GM19239 (cell line): Measurements from ENCODE around the gene GPR108.
"Not testable (repeated sequence)": the region's sequence is repeated elsewhere in the genome, so short reads cannot be mapped to it uniquely, and the experiment has no call there.

Experiments used
- DNase-seq: peaks from one replicate; pipeline ENCODE4 v3.0.0; 2011; ENCODE audit warnings: low spot score; ENCODE audit not compliant: insufficient read length
- FAIRE-seq: peaks from 2 replicates; lab custom pipeline; 2011; peaks lifted over from hg19 to GRCh38; lab: Jason Lieb, UNC

The GPR108 gene

GRCh38 chr19:6762253-6762797 lies 24.9 kb upstream of the GPR108 start:
- not testable (repeated sequence) for DNase-seq, FAIRE-seq

GRCh38 chr19:6761053-6761676 lies 23.8 kb upstream of the GPR108 start:
- FAIRE-seq (peak; percentile 77), DNase-seq (no peak)

- FAIRE-seq (no peak), DNase-seq (no peak)
These were observed 23.2 kb upstream of the GPR108 start for GRCh38 chr19:6760606-6761005.

- DNase-seq: no peak
- FAIRE-seq: no peak
These were observed 17.5 kb upstream of the GPR108 start for GRCh38 chr19:6754653-6755463.

GRCh38 chr19:6754136-6754535 lies 16.8 kb upstream of the GPR108 start:
- DNase-seq (no peak), FAIRE-seq (no peak)

GRCh38 chr19:6753178-6754031 lies 16.0 kb upstream of the GPR108 start:
- FAIRE-seq (peak; percentile 99), DNase-seq (peak; percentile 99)

GRCh38 chr19:6752256-6753177 lies 15.1 kb upstream of the GPR108 start:
- FAIRE-seq: no peak

GRCh38 chr19:6751189-6751588 lies 13.8 kb upstream of the GPR108 start:
- no peak for FAIRE-seq
- DNase-seq: no peak

More at GRCh38 chr19:6752256-6753177, 15.1 kb upstream of the GPR108 start:
- no peak for DNase-seq

- DNase-seq (no peak), FAIRE-seq (no peak)
These were observed 12.7 kb upstream of the GPR108 start for GRCh38 chr19:6750062-6750461.

GRCh38 chr19:6748543-6748942 lies 11.2 kb upstream of the GPR108 start:
- not testable (repeated sequence) for FAIRE-seq, DNase-seq

GRCh38 chr19:6745965-6746364 lies 8.6 kb upstream of the GPR108 start:
- FAIRE-seq (no peak), DNase-seq (no peak)

- no peak for DNase-seq
- no peak for FAIRE-seq
These were observed 7.3 kb upstream of the GPR108 start for GRCh38 chr19:6744381-6745301.

GRCh38 chr19:6743714-6744380 lies 6.5 kb upstream of the GPR108 start:
- FAIRE-seq (peak; percentile 26), DNase-seq (no peak)

- no peak for FAIRE-seq
- DNase-seq: no peak
These were observed 5.7 kb upstream of the GPR108 start for GRCh38 chr19:6743066-6743465.

GRCh38 chr19:6740589-6741343 lies 3.4 kb upstream of the GPR108 start:
- DNase-seq (no peak), FAIRE-seq (peak; percentile 83)

- no peak for DNase-seq
- no peak for FAIRE-seq
These were observed 2.7 kb upstream of the GPR108 start for GRCh38 chr19:6739883-6740588.
